Measurements from ENCODE around the gene RTN4R. TPM values are rescaled to one million over a fixed set of nuclear protein-coding genes. Genes with fewer than 3 reads are reported as not detected.

The RTN4R gene
- total RNA-seq, 1 donor from 2014 or later: 9.8 TPM

DNA sequence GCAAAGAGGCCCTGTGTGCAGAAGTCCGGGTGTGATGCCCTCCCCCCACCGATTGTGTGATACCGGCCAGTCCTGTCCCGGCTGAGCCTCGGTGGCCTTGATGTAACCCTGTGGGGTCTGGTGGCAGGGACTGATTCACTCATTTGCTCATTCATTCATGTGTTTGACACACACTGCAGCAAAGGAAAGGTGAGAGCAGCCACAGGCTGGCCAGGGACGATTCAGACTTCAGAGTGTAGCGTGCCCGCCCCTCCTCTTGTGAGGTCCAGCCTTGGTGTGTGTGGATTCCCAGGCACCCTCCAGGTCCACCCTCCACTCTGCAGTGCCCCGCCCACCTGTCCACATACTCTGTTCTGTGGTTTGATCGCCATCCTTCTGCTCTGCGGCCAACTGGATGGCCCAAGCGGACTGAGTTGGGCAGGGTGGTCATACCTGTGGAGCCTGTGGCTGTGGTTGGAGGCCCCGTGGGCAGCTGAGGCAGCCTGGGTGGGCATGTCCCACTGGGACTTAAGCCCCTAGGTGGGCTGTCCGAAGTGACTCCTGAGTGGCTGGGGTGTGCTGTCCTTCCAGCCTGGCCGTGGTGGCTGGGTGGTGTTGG is 59.3 kb downstream of the RTN4R start:
- DNase-seq (no peak), ATAC-seq (no peak)
- no peak overlapping the region for H3K4me3 ChIP-seq
- peaks cover 37% of the 10 kb centered on the region for H3K4me1 ChIP-seq
- H3K27ac ChIP-seq: no peak overlapping the region
- no peaks in the 10 kb centered on the region for H3K27me3 ChIP-seq
- intact Hi-C loops (cut with DNase I): no loop called here
- no peaks in the 10 kb centered on the region for H3K36me3 ChIP-seq
- H3K9me3 ChIP-seq: no peaks in the 10 kb centered on the region
- TF ChIP-seq, protein P1, sequence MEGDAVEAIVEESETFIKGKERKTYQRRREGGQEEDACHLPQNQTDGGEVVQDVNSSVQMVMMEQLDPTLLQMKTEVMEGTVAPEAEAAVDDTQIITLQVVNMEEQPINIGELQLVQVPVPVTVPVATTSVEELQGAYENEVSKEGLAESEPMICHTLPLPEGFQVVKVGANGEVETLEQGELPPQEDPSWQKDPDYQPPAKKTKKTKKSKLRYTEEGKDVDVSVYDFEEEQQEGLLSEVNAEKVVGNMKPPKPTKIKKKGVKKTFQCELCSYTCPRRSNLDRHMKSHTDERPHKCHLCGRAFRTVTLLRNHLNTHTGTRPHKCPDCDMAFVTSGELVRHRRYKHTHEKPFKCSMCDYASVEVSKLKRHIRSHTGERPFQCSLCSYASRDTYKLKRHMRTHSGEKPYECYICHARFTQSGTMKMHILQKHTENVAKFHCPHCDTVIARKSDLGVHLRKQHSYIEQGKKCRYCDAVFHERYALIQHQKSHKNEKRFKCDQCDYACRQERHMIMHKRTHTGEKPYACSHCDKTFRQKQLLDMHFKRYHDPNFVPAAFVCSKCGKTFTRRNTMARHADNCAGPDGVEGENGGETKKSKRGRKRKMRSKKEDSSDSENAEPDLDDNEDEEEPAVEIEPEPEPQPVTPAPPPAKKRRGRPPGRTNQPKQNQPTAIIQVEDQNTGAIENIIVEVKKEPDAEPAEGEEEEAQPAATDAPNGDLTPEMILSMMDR (IDR thresholded peaks at IDR 0.05): no peak

DNA sequence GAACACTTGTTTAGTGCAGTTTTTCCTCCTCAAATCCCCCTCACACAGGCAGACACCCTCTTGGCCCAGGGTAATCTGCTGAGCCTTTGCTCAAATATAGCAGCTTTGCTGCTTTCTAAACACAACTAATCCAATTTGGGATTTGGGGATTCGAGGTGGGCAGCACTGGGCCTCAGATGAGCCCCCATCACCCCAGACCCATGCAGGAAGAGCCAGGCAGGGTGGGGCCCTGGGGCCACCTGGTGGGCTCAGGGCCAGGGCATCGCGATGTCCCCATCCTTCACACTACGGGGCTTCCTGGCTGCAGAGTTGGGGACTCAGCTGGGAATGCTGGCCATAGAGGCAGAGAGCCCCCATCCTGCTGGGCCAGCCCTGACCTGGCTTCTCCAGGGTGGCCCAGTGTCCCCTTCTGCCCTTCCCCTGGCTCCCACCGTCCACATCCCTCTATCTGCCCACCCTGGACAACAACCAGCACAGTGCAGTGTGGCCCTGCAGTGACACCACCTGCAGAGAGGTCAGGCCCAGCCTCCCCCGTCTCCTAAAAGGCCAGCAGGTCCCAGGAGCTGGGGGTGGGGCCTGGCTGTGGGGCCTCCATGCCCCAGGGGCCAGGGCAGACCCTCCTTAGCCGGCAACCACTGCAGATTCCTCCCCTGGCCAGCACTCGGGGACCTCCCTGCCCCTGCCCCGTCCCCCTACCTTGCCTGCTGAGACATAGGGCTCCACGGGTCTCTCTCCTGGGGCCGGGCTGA is 60.7 kb downstream of the RTN4R start:
- DNase-seq: no peak
- Histone ChIP-seq H3K4me3 (peak overlapping the region; percentile 74), H3K9me3 (no peaks in the 10 kb centered on the region), H3K27me3 (no peaks in the 10 kb centered on the region), H3K27ac (peak overlapping the region; percentile 89), H3K4me1 (peaks cover 46% of the 10 kb centered on the region), H3K36me3 (no peaks in the 10 kb centered on the region)
- TF ChIP-seq, protein P1 (IDR thresholded peaks at IDR 0.05): no peak
- no peak for ATAC-seq
- intact Hi-C loops (cut with DNase I): no loop called here

DNA sequence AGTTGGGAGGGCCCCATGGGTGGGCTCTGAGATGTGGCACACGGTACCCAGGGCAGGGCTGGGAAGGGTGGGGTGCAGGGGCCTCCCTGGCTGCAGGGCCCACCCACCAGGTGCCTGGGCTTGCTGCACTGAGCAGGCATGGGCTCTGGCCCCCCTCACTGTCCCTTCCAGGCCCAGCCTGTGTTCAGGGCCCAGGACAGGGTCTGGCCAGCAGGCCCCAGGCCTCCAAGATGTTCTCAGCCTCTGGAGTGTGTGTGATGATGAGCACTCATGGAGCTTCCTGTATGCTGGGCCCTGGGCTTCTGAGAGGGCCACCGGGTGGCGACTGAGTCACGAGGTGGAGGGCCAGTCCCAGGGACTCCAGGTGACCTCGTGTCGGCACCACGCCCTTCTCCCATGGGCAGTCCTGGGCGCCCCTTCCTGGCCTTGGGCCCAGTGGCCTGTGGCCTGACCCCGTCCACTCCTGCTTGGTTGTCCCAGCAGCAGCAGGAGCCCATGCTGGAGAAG is 61.4 kb downstream of the RTN4R start:
- peaks cover 44% of the 10 kb centered on the region for H3K4me1 ChIP-seq
- TF ChIP-seq, protein P1 (IDR thresholded peaks at IDR 0.05): no peak

DNA sequence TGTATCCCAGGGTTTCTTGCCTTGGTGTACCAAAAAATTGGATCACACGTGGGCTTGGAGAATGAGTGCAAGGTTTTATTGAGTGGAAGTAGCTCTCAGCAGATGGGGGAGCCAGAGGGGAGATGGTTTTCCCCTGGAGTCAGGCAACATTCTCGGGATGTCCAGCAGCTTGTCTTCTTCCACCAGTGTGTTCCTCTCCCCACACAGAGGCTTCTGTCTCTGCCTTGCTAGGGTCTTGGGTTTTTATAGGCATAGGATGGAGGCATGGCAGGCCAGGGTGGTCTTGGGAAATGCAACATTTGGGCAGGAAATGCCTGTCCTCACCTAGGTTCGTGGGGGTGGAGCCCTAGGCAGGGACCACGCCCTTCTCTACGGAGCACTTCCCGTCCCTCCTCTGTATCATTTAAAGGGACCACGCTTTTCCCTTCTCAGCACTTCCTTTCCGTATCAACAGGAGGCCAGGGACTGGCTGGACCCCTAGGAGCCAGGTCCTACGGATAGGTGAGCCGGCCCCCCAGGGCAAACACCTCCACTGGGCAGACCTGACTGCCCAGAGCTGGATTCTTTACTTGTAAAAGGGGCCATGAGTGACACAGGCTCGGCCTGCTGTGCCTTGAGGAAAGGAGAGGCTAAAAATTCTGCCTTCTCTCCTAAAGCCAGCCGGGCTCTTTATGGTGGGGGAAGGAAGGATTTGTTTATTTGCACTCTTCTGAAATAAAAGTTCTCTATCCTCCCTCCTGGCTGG is 62.0 kb downstream of the RTN4R start:
- TF ChIP-seq, protein P1 (IDR thresholded peaks at IDR 0.05): no peak
- H3K4me3 ChIP-seq: peak overlapping the region; percentile 74
- peak; percentile 84 for ATAC-seq
- intact Hi-C loops (cut with DNase I): no loop called here
- DNase-seq: peak; percentile 85
- no peaks in the 10 kb centered on the region for H3K27me3 ChIP-seq
- peaks cover 41% of the 10 kb centered on the region for H3K4me1 ChIP-seq
- H3K36me3 ChIP-seq: no peaks in the 10 kb centered on the region
- peak overlapping the region; percentile 89 for H3K27ac ChIP-seq
- no peaks in the 10 kb centered on the region for H3K9me3 ChIP-seq

More for the DNA sequence above, 61.4 kb downstream of the RTN4R start:
- Histone ChIP-seq H3K27me3 (no peaks in the 10 kb centered on the region), H3K4me3 (peak overlapping the region; percentile 74), H3K27ac (peak overlapping the region; percentile 89), H3K9me3 (no peaks in the 10 kb centered on the region), H3K36me3 (no peaks in the 10 kb centered on the region)
- intact Hi-C loops (cut with DNase I): no loop called here
- peak; percentile 83 for DNase-seq
- ATAC-seq: peak; percentile 57

DNA sequence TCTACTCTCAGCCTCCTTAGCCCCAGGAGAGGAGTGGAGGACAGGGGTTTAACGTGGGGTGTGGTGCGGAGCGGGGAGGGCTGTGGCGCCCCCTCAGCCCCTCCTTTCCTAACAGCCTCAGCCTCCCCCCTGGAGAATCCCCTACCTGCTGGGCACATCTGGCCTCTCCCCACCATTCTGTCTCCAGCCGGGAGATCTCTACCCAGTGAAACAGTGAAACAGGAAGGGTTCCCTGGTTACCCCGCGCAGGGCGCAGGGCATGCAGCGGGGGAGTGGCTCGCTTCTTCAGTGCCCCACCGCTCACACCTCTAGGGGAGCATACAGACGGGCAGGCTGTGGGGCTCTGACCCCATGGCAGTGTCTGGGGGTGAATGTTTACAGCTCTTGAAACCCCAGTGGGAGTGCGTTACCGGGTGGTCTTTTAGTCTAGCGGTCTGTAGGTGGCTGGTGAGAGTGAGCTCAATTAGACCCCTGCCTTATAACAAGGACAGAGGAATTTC is 62.6 kb downstream of the RTN4R start:
- no peaks in the 10 kb centered on the region for H3K27me3 ChIP-seq
- TF ChIP-seq, protein P1 (IDR thresholded peaks at IDR 0.05): no peak
- H3K36me3 ChIP-seq: no peaks in the 10 kb centered on the region
- H3K4me1 ChIP-seq: peaks cover 41% of the 10 kb centered on the region
- ATAC-seq (no peak), DNase-seq (no peak)
- intact Hi-C loops (cut with DNase I): no loop called here
- no peak overlapping the region for H3K4me3 ChIP-seq
- H3K9me3 ChIP-seq: no peaks in the 10 kb centered on the region
- H3K27ac ChIP-seq: peak overlapping the region; percentile 89

Measured in upper lobe of right lung (tissue), 1 donor.